H1 (cell line): Measurements from ENCODE around the gene SCGB1C2.

ENCODE experiments used
- EP300 ChIP-seq, 2 experiments: IDR thresholded peaks; 1 replicate in 1 of 2; 2 replicates in 1 of 2; pipeline ENCODE4 v1.6.1; 2011 to 2012; ENCODE audit warnings: low read depth in 2 of 2, low read length in 2 of 2, mild to moderate bottlenecking in 2 of 2, borderline replicate concordance in 1 of 2, inconsistent platforms in 1 of 2, moderate library complexity in 1 of 2
- POLR2AphosphoS5 ChIP-seq: IDR thresholded peaks from 2 replicates; pipeline ENCODE4 v1.6.1; 2011; ENCODE audit warnings: low read depth, low read length
- SUZ12 ChIP-seq: fragments of 200-600 bp; sonication (generic); IDR thresholded peaks from 2 replicates; pipeline ENCODE4 v1.6.1; 2012; ENCODE audit warnings: mild to moderate bottlenecking, inconsistent platforms, low read length, moderate library complexity, mixed read lengths
- TAF1 ChIP-seq: IDR thresholded peaks from 2 replicates; pipeline ENCODE4 v1.6.1; 2011; ENCODE audit warnings: mild to moderate bottlenecking, low read depth, low read length

DNA sequence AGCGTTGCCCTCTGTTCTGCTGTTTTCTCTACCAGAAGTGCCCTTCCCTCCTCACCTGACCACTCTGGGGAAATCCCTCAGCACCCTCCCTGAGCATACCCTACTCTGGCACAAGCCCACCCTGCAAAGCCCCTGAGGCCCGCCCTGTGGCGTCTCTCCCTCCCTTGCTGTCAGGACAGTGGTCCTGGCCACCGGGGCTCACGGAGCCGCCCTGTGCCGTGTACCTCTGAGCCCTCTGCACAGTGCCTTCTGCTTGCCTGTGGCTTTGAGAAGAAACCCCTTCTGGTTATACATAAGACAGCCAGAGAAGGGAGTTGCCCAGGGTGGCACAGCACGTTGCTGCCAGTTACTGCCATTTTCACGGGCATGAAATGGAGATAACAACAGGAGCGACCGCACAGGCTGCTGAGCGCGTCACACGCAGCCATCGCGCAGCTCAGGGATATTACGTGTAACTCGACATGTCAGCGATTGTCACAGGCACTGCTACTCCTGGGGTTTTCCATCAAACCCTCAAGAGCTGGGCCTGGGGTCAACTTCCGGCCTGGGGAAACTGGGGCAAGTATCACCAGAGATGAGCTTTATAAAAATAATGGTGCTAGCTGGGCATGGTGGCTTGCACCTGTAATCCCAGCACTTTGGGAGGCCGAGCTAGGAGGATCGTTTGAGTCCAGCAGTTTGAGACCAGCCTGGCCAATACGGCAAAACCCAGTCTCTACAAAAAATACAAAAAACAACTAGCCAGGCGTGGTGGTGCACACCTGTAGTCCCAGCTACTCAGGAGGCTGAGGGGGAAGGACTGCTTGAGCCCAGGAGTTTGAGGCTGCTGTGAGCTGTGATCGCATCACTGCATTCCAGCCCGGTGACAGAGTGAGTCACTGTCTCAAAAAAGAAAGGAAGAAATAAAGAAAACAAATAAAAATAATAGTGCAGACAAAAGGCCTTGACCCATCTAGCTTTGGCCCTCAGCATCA is 14.8 kb downstream of the SCGB1C2 start:
- TF ChIP-seq EP300 (IDR thresholded peaks at IDR 0.05; ENCODE audit: borderline replicate concordance in 1 of 2, low read depth in 2 of 2, low read length in 2 of 2): no peak
- no peak for TF ChIP-seq TAF1
- no peak for TF ChIP-seq POLR2AphosphoS5
- no peak for TF ChIP-seq SUZ12
